PC-3 (cell line): ENCODE results near the gene CRIM1.

Experiments used
- CTCF ChIP-seq: fragments of 300-600 bp; sonication (generic); conservative IDR thresholded peaks from 2 replicates; pipeline ENCODE4 v1.5.1; 2017; ENCODE audit warnings: antibody characterized with exemption, low read depth, mild to moderate bottlenecking, low read length
- EZH2 ChIP-seq: fragments of 300-600 bp; sonication (generic); IDR thresholded peaks from one replicate; pipeline ENCODE4 v1.6.1; 2017; ENCODE audit warnings: antibody characterized with exemption, mild to moderate bottlenecking, low read length; ENCODE audit not compliant: unreplicated experiment
- EZH2phosphoT487 ChIP-seq: fragments of 300-600 bp; sonication (generic); IDR thresholded peaks from 2 replicates; pipeline ENCODE4 v1.6.1; 2018; ENCODE audit warnings: mild to moderate bottlenecking, antibody characterized with exemption, low read length, borderline replicate concordance

DNA sequence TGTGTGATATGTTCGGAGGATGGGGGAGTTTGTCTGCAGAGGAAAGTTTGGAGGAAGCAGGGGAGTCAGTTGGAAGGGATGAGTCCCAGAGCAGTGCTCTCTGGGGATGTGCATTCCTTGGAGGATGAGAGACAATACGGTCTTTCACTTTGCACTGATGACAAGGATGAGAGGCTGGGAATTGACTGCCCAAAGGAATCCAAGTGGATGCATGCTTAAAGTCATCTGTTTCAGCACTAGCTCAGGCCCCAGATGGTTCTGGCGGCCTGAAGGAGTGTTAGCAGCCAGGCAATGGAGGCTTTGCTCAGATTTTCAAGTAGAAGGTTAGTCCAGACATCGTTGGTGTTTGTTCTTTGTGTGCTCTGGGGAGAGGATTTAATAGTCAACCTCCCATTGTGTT, 100.2 kb downstream of the CRIM1 start:
- no peak for TF ChIP-seq CTCF
- TF ChIP-seq EZH2 = no peak
- no peak for TF ChIP-seq EZH2phosphoT487
